Suprapubic skin (tissue), 4 donors: ENCODE measurements around the gene ITPR2. TPM values are rescaled to one million over a fixed set of nuclear protein-coding genes. Genes with fewer than 3 reads are reported as not detected.

Experiments used
- DNase-seq, 2 donors: peaks; one replicate each; pipeline ENCODE4 v3.0.0-alpha.2; 2019; ENCODE audit warnings: low spot score in 2 of 2
- H3K27ac ChIP-seq: fragments of 200-600 bp; sonication (generic); one replicate; pipeline ENCODE4 v1.5.1; 2019
- H3K27me3 ChIP-seq: fragments of 200-600 bp; sonication (generic); one replicate; pipeline ENCODE4 v1.5.1; 2019
- H3K36me3 ChIP-seq: fragments of 200-600 bp; sonication (generic); one replicate; pipeline ENCODE4 v1.5.1; 2019
- H3K4me1 ChIP-seq: fragments of 200-600 bp; sonication (generic); one replicate; pipeline ENCODE4 v1.5.1; 2019
- H3K4me3 ChIP-seq: fragments of 200-600 bp; sonication (generic); one replicate; pipeline ENCODE4 v1.5.1; 2019; ENCODE audit warnings: mild to moderate bottlenecking
- H3K9me3 ChIP-seq: fragments of 200-600 bp; sonication (generic); one replicate; pipeline ENCODE4 v1.5.1; 2019
- EP300 ChIP-seq: sonication (generic); formaldehyde crosslinking; IDR thresholded peaks from one replicate; pipeline ENCODE4 v1.6.1; 2017; ENCODE audit warnings: antibody characterized with exemption
- POLR2A ChIP-seq, 2 donors: fragments of 450-650 bp; IDR thresholded peaks; one replicate each; pipeline ENCODE4 v1.6.1; 2017; ENCODE audit warnings: antibody characterized with exemption in 2 of 2, mild to moderate bottlenecking in 2 of 2, moderate library complexity in 2 of 2
- POLR2AphosphoS5 ChIP-seq, 3 donors: sonication (generic); formaldehyde crosslinking; IDR thresholded peaks; one replicate each; pipeline ENCODE4 v1.6.1; 2017; ENCODE audit warnings: antibody characterized with exemption in 3 of 3
- WGBS: methylation state at CpG from one replicate; pipeline ENCODE4 v1.1.5; 2018; 5-methylcytosine and 5-hydroxymethylcytosine counted together
- total RNA-seq, 4 donors: library from RNA; depleted of rRNA; stranded (reverse); fragments of >200 nt; gene quantifications; one replicate each; pipeline ENCODE4 v1.1.0, GENCODE V29; 2016
- TF ChIP-seq, protein P1 (sequence below), 2 donors: fragments of 200-600 bp in 1 of 2; fragments of 450-650 bp in 1 of 2; sonication (generic) in 1 of 2; IDR thresholded peaks; one replicate each; pipeline ENCODE4 v1.5.1; 2016 to 2019; ENCODE audit warnings: antibody characterized with exemption in 2 of 2, mild to moderate bottlenecking in 1 of 2, moderate library complexity in 1 of 2

Gene ITPR2
- total RNA-seq, 4 donors from 2014 or later = 59.6 to 159 (median 72.1) TPM

GRCh38 chr12:26871985-26872384 lies 39.0 kb upstream of the ITPR2 start:
- DNase-seq = no peak
- H3K36me3 ChIP-seq = no peaks in the 10 kb centered on the region
- H3K27ac ChIP-seq = no peak overlapping the region
- no peak for TF ChIP-seq EP300
- no peaks in the 10 kb centered on the region for H3K9me3 ChIP-seq
- WGBS = 66% methylated on average over 2 of the region's 2 CpGs
- no peak overlapping the region for H3K4me3 ChIP-seq
- peaks cover 17% of the 10 kb centered on the region for H3K4me1 ChIP-seq
- H3K27me3 ChIP-seq = no peaks in the 10 kb centered on the region

DNA sequence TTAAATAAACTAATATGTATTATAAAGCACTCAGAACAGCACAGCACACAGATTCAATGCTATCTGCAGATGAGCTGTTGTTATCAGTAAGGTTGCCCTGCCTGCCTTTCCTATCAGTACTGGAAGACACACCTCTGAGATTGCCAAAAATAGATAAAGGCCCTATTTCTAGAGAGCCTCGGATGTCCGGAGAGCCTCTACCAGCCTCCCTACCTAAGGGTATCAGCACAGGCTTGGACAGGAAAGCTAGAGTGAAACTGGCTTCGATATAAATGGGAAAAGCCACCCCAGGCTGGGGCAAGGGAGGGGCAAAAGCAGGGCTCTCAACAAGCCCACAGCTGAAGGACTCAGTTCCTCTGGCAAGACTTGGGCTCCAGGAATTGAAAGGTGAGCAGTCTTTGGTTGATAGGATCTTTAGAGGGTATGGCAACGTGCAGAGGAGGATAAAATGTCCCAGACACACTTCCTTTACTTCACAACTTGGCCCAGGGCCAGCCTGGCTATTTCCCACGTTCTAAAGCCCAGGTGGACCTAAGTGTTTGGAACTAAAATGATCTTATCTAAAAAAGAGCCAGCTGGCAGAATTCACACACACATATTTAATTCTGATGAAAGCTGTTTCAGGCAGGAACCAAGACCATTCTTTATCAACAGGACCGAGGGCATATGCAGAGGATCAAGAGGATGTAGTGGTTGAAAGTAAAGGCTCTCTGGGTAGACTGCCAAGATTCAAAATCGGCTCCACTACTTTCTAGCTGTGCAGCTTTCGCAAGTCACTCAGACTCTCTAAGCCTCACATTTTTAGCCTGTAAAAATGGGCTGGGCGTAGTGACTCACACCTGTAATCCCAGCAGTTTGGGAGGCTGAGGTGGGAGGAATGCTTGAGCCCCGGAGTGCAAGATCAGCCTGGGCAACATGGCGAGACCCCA lies 37.8 kb upstream of the ITPR2 start:
- no peaks in the 10 kb centered on the region for H3K36me3 ChIP-seq
- H3K9me3 ChIP-seq = no peaks in the 10 kb centered on the region
- no peak overlapping the region for H3K27ac ChIP-seq
- TF ChIP-seq POLR2A (IDR thresholded peaks at IDR 0.05) (no peak), POLR2AphosphoS5 (IDR thresholded peaks at IDR 0.05) (no peak), EP300 (no peak)
- TF ChIP-seq, protein P1, sequence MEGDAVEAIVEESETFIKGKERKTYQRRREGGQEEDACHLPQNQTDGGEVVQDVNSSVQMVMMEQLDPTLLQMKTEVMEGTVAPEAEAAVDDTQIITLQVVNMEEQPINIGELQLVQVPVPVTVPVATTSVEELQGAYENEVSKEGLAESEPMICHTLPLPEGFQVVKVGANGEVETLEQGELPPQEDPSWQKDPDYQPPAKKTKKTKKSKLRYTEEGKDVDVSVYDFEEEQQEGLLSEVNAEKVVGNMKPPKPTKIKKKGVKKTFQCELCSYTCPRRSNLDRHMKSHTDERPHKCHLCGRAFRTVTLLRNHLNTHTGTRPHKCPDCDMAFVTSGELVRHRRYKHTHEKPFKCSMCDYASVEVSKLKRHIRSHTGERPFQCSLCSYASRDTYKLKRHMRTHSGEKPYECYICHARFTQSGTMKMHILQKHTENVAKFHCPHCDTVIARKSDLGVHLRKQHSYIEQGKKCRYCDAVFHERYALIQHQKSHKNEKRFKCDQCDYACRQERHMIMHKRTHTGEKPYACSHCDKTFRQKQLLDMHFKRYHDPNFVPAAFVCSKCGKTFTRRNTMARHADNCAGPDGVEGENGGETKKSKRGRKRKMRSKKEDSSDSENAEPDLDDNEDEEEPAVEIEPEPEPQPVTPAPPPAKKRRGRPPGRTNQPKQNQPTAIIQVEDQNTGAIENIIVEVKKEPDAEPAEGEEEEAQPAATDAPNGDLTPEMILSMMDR (IDR thresholded peaks at IDR 0.05) = no peak
- 18% methylated on average over 8 of the region's 11 CpGs for WGBS
- H3K27me3 ChIP-seq = no peaks in the 10 kb centered on the region
- no peak for DNase-seq
- peaks cover 17% of the 10 kb centered on the region for H3K4me1 ChIP-seq
- H3K4me3 ChIP-seq = no peak overlapping the region

- no peak for DNase-seq
- Histone ChIP-seq H3K4me1 (peaks cover 17% of the 10 kb centered on the region), H3K9me3 (no peaks in the 10 kb centered on the region), H3K27me3 (no peaks in the 10 kb centered on the region), H3K36me3 (no peaks in the 10 kb centered on the region), H3K4me3 (no peak overlapping the region), H3K27ac (no peak overlapping the region)
- TF ChIP-seq POLR2AphosphoS5 (IDR thresholded peaks at IDR 0.05) (no peak), EP300 (no peak), POLR2A (IDR thresholded peaks at IDR 0.05) (no peak)
- TF ChIP-seq, protein P1 (IDR thresholded peaks at IDR 0.05) = no peak
- 61% methylated on average over 6 of the region's 6 CpGs for WGBS
Observed at GRCh38 chr12:26869908-26870459, 37.0 kb upstream of the ITPR2 start.

- 93% methylated on average over 6 of the region's 6 CpGs for WGBS
- no peak overlapping the region for H3K27ac ChIP-seq
- TF ChIP-seq EP300 = no peak
- no peak for TF ChIP-seq POLR2A (IDR thresholded peaks at IDR 0.05)
- TF ChIP-seq POLR2AphosphoS5 (IDR thresholded peaks at IDR 0.05) = no peak
- TF ChIP-seq, protein P1 (IDR thresholded peaks at IDR 0.05) = no peak
- H3K36me3 ChIP-seq = no peaks in the 10 kb centered on the region
- no peaks in the 10 kb centered on the region for H3K9me3 ChIP-seq
- H3K4me3 ChIP-seq = no peak overlapping the region
- no peak for DNase-seq
- H3K27me3 ChIP-seq = no peaks in the 10 kb centered on the region
- H3K4me1 ChIP-seq = peaks cover 17% of the 10 kb centered on the region
Observed at GRCh38 chr12:26869104-26869494, 36.1 kb upstream of the ITPR2 start.

DNA sequence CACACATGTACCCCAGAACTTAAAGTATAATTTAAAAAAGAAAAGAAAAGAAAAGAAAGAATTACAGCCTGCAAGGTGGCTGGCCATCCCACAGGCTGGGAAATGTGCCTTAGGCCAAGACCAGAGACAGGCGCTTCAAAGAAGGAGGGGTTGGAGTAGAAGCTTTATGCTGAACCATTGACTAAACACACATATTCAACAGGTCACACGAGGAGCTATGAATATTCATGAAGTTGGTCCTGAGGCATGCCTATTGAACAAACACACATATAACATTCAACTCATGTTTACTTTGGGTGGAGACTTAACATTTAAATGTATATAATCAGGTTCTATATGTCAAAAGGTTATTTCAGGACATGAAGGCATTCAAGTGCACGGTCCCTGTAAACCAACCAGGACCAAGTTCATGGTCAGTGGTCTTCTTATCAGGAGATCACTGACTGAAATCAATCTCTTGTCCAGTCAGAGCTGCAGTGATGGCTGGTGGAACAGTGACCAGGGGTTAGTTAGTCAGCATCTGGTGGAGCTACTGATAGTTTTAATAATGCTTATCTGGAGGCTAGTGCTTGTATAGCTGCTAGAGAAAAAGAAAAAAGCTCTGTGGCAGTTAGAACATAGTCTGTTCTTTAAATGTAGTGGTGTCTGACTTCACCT lies 35.6 kb upstream of the ITPR2 start:
- H3K36me3 ChIP-seq = no peaks in the 10 kb centered on the region
- H3K27ac ChIP-seq = no peak overlapping the region
- no peaks in the 10 kb centered on the region for H3K27me3 ChIP-seq
- DNase-seq = no peak
- TF ChIP-seq POLR2A (IDR thresholded peaks at IDR 0.05) (no peak), POLR2AphosphoS5 (IDR thresholded peaks at IDR 0.05) (no peak), EP300 (no peak)
- TF ChIP-seq, protein P1 (IDR thresholded peaks at IDR 0.05) = no peak
- H3K4me1 ChIP-seq = peaks cover 17% of the 10 kb centered on the region
- WGBS = 79% methylated on average over 3 of the region's 3 CpGs
- H3K9me3 ChIP-seq = no peaks in the 10 kb centered on the region
- H3K4me3 ChIP-seq = no peak overlapping the region
